MM.1S (cell line): Measurements from ENCODE around the gene OSCP1.

Source experiments
- CTCF ChIP-seq: fragments of 300-600 bp; sonication (generic); IDR thresholded peaks from 2 replicates; pipeline ENCODE4 v1.5.1; 2016; ENCODE audit warnings: antibody characterized with exemption, low read length, mixed read lengths
- EZH2phosphoT487 ChIP-seq: fragments of 300-600 bp; sonication (generic); IDR thresholded peaks from 2 replicates; pipeline ENCODE4 v1.6.1; 2018; ENCODE audit warnings: antibody characterized with exemption, low read length

GRCh38 chr1:36433102-36433501, 17.1 kb downstream of the OSCP1 start:
- TF ChIP-seq CTCF (no peak), EZH2phosphoT487 (no peak)
